GM18498 (cell line): Measurements from ENCODE around the gene FYB2.

Experiments
- ATAC-seq: cut with Tn5 transposase; IDR thresholded peaks from one replicate; pipeline ENCODE4 v1.9.1; 2021; ENCODE audit warnings: mild to moderate bottlenecking, moderate library complexity; ENCODE audit not compliant: unreplicated experiment

FYB2 gene, protein sequence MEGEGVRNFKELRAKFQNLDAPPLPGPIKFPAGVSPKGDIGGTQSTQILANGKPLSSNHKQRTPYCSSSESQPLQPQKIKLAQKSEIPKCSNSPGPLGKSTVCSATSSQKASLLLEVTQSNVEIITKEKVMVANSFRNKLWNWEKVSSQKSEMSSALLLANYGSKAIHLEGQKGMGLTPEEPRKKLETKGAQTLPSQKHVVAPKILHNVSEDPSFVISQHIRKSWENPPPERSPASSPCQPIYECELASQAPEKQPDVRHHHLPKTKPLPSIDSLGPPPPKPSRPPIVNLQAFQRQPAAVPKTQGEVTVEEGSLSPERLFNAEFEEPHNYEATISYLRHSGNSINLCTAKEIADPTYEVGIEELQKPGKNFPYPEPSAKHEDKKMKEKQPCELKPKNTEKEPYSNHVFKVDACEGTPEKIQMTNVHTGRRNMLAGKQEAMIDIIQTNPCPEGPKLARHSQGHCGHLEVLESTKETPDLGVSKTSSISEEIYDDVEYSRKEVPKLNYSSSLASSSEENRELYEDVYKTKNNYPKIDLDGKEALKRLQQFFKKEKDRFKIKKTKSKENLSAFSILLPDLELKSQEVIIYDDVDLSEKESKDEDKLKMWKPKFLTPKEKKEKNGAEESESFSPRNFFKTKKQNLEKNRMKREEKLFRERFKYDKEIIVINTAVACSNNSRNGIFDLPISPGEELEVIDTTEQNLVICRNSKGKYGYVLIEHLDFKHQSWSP

DNA sequence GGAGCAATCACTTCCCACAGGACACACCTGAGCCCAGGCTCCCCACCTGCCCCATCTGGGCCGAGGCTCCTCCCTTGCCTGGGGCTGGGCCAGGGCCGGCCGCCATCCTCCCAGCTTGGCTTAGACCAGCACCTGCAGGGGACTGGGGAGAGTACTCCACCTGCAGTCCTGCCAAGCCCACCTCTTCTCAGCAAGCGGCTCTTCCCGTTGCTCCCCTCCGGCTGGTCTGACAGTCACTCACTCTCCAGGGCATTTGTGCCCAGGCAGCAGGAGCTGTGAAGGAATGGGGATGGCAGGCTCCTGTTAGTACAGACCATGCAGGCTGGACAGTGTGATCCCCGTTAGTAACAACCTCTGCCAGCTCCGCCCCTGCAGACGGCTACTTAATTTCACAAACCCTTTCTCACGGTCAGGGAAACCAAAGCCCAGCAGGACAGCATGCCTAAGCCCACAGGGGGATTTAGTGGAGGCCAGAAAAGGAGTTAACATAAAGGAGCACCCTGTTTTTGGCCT is at the start of gene FYB2:
FYB2 (minus strand) TSS at position 18 of the 513 bp plus-strand sequence. CDS start 114 bp downstream, outside the sequence.
- ATAC-seq, result no peak

DNA sequence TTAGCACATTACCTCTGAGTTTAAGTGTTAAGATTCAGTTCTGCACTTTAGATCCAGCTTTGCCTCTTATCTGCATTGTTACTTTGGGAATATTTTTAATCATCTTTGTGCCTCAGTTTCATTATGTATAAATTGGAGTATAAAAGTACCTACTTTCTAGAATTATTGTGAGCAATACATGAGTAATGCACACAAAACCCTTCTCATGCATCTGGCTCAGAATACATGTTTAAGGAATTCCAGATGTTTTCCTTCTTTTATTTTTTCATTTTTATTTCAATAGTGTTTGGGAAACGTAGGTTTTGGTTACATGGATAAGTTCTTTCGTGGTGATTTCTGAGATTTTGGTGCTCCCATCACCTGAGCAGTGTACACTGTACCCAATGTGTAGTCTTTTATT is 49.6 kb upstream of the FYB2 start:
- ATAC-seq, result no peak

DNA sequence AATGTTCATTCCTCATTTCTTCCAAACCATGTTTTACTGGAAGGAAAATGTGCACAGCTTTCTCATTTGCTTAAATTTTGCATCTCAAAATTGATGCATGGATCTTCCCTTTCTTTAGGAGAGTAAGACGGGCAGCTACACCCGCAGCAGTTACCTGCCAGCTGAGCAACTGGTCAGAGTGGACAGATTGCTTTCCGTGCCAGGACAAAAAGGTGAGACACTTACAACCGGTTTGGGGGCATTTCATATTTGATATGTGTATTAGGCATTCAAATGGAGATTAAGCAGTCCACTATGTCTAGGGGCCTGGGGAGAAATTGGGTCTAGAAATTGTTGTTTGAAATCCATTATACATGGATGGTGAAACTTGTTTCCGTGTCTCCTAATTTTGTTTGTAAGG is 48.3 kb upstream of the FYB2 start:
- ATAC-seq, result no peak

DNA sequence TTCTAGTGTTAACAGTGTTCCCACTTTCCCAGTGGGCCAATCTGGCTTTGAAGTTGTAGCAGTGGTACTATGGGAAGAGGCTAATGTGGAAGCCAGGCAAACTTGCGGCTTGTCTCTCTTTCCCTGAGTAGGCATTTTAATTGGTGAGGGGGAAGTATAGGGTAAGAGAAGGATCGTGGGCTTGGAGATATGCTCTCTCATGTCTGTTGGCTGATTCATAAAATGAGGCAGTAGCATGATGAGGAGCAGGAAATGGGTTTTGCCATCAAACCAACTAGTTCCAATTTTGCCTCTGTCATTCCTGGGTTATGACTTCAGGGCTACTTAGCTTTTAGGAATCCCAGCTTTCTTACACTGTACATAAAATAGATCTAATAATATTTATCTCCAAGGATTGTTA is 47.5 kb upstream of the FYB2 start:
- no peak for ATAC-seq

DNA sequence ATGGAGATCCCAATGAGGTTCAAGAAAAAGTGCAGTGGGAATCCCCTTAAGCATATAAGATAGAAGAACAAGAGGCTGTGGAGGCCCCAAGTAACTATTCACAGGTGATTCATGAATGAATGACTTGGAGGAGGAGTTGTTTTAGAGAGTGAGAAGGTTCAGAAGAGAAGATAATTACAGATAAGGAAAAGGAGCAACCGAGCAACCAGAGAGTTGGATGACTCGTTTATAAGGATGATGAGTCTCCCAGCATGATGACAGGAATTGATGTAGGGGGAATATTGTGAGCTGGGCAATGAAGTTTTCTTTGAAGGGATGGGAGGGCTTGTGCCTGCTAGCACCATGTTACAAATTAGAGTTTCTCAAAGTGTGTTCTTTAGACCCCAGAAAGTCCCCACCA is 45.2 kb upstream of the FYB2 start:
- ATAC-seq, result no peak

DNA sequence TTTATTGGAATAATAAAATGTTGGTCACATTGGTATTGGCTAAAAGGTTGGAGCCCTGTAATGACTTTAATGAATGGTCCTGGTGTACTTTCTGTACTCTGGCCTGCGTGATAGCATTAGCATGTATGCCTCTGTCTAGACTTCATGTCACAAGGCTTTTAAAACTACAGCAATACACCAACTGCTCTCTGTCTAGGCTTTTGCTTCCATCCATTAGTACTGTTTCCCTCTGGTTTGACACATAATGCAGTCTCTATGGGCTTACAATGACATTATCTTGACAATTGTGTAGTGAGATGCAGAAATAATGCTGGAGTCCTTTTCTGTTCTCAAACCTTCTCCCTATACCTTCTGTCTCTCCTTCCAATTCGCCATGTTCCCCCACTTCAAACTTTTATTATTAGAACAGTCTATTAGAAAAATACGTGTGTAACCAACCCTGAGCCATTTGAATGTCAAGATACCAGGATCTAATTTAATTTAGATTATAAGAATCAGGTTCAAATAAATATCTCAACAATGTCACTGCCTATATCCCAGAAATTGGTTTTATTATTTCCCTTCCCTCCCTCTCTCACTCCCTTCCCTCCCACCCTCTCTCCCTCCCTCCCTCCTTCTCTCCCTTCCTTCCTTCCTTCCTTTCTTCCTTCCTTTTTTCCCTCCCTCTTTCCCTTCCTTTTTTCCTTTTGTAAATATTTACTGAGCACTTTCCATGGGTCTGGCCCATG is 44.2 kb upstream of the FYB2 start:
- ATAC-seq, result no peak

DNA sequence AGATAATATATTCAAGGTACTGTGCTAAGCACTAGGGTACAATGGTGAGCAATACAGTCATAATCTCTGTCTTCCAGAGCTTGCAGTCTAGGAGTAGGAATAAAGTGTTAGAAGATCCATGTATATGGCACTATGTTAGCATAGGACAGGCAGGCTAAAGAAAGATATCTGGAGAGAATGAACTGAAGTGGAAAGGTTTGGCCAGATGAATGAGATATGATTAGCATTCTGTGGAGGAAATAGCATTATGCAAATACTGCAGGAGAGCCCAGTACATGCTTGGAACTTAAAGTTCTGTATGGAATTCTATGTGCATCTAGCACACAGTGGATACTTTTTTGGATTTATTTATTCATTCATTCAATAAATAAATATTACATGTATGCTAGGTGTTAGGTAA is 40.1 kb upstream of the FYB2 start:
- ATAC-seq, result no peak

DNA sequence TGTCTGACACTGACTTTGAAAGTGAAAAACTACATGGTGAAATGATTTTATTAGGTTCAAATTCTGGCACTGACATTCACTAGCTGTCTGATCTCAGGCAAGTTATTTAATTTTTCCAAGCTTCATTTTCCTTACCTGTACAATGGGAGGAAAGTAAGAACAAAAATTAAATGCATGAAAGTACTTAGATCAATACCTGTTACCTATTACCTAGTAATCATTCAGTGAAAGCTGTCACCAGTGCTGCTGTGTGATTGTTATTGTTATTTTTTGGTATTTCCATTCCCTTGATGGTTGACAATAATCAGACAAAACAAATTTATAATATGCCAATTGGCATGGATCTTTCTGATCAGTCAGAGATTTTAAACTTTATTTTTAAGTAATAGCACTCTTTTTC is 37.0 kb upstream of the FYB2 start:
- no peak for ATAC-seq

DNA sequence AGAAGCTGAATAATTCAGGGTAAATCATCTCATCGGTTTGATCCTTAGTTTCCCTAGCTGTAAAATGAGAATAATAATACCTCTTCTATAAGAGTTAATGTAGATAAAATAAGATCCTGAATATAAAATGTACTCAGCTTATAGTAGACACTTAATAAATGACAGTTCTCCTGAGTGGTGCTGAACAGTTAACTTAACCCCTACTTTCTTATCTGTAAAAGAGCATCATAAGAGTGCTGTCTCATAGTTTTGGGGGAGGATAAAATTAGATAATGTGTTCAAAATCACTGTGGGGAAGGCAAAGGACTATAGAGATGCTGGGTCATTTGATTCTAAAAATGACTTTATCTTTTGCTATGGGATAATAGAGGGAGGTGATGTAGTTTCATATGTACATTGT is 36.0 kb upstream of the FYB2 start:
- ATAC-seq, result no peak

DNA sequence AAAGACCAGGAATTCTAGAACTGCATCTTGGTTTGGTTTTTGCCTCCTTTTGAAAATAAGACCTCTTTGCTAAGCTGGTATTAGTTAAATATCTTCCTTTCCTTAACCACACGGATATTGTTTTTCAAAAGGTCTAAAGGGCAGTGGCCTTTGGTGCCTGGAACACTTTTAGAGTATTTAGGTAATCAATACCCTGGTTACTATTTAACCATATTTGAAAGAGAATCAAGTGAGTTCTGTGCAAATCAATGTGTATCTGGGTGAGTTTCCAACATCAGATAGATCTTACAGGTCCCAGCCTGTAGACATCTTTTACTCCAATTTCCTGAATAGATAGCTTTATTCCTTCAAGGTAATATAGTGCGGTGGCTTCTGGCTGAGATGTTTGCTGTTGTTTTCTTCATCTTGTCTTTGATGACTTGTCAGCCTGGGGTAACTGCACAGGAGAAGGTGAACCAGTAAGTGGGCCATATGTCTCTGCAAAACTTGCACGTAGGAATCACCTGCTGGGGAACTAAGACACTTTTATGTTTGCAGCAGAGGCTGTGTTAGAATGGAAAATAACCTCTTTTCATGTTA is 35.4 kb upstream of the FYB2 start, which contains the start of gene C8A:
C8A (plus strand) TSS at position 277 of the 579 bp plus-strand sequence; CDS start at position 382, 105 bp downstream.
- no peak for ATAC-seq

DNA sequence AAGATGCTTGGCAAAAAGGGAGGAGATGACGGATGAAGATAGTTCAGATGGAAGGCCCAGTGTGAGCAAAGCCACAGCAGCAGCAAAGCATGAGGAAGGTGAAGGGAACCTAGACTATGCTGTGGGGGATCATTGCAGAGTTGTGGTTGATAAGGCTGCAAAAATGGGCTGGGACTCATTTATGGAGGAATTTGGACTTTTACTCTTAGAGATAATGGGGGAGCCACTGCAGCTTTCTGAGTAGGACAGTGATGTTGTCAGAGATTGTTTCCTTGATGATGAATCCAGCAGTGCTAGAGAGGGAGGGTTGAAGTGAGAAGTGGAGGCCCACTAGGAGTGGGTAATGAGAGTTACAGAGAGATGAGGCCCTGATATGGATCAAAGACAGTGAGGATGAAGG is 33.3 kb upstream of the FYB2 start:
- no peak for ATAC-seq

DNA sequence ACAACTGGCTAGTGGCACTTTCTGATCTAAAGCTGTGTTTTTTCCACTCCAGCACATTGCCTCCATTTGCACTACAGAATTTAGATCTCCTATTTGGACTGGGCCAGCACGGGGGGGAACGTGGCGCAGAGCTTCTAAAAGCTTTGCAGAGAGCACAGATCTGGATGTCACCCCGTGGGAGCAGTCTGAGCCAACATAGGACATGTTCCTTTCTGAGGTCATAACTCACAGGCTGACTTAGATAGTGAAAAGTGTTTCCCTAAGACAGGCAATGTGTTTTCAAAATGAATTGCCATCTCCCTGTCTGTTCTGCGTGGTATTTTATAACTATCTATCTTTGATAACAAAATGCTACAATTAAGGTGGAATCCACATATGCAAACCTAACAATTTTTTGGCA is 31.7 kb upstream of the FYB2 start:
- no peak for ATAC-seq

DNA sequence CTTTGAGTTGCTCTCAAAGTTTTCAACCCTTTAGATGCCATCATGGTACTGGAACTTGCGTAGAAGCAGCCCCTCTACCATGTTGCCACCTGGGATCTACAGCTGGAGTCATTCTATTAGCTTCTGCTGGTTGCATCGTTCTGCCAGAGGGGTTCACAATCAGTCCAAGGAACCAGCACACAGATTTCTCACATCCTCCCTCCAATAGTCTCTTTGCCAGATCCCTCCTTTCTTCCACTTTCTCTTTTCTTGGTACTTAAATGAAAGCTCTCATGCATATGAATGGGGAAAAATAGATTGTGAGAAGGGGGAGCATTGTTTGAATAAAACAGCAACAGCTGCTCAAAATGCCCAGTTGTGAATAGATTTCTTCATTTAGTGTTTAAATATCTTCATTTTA is 31.2 kb upstream of the FYB2 start:
- no peak for ATAC-seq

DNA sequence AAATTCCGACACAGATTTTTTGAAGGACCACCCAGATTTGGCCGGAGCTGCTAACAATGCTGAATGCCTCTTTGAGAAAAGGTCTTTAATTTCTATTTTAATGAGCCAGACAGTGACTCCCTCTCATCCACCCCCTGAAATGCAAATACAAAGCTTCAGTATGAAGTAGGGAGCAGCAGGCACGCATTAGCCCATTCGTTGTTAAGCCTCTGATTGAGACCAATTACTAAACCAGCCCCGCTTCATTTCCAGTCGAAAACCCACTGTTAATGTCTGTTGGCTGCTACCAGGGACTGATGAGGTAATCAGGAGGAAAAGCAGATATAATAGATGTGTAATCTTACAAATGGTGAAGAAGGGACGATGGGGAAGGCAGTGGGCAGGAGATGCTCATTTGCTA is 30.5 kb upstream of the FYB2 start:
- no peak for ATAC-seq

DNA sequence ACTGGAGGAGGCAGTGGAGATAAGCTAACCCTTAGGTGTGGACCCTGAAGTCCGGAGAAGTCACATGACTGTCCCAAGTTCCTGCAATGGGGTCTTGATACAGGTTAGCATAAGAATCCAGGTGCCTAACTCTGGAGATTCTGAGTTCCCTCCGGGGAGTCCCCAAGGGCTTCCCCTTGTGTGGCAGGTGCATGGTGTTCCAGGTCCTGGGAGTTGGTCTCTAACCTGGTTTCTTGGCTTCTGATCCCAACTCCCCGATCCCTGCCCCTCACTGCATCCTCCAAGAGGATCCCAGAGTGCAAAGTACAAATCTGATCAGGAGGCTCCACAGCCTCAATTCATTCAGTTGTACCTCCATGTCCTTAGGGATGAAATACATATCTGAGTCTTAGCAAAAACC is 26.1 kb upstream of the FYB2 start:
- ATAC-seq, result no peak

DNA sequence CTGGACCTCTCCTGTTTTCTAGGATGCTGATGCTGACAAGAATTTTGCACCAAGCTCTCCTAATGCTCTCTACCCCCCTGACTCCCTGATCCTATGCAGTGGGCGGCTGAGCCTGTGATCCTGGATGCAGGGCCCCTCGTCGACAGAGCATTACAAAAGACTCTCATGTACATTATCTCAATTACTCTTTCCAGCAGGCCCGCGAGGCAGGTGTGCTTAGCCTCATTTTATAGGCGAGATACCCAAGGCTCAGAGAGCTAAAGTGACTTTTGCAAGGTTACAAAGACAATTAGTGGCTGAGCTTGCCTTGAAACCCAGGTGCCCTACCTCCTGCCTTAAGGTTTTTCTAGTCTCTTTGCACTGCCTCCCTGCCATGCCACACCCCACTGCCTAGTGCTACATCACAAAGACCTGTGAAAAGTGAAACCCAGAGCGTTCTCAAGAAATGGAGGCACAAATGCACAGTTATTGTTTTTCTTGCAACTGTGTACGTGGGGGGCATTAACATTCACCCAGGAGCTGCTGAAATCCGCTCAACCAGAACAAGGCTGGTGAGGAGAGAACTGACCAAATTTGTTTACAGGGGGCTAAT is 25.4 kb upstream of the FYB2 start:
- no peak for ATAC-seq

DNA sequence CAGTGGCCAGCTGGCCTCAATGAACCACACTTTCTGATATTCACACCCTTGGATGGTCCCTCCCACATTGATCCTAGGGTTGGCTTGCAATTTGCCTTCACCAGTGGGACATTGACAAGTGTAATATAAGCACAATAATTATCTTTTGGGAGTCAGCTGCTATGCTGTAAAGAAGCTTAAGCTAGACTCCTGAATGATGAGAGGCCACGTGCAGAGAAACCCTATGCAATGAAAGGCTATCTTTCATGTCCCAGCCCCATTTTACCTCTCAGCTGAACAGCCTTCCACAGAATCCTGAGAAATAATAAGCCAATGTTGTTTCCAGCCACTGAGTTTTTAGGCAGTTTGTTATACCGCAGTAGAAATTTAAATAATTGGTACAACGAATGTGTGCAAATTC is 24.3 kb upstream of the FYB2 start:
- no peak for ATAC-seq

DNA sequence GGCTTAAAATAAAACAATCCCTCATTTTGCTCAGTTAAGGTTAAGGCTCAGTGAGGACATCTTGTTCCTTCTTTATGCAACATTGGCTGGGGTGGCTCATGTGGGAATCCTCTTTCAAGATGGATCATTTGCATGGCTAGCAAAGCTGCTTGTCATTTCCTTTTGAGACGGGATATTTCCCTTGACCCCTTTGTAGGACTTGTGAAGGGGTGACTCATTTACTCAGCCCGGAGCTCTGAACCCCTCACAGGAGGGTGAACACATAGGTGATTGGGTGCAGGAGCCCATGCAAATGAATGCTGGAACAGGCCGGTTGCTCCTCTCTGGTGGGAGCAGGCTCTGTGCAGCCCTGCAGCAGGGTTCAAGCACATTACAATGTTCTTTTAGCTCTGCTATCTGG is 19.6 kb upstream of the FYB2 start:
- ATAC-seq, result no peak

DNA sequence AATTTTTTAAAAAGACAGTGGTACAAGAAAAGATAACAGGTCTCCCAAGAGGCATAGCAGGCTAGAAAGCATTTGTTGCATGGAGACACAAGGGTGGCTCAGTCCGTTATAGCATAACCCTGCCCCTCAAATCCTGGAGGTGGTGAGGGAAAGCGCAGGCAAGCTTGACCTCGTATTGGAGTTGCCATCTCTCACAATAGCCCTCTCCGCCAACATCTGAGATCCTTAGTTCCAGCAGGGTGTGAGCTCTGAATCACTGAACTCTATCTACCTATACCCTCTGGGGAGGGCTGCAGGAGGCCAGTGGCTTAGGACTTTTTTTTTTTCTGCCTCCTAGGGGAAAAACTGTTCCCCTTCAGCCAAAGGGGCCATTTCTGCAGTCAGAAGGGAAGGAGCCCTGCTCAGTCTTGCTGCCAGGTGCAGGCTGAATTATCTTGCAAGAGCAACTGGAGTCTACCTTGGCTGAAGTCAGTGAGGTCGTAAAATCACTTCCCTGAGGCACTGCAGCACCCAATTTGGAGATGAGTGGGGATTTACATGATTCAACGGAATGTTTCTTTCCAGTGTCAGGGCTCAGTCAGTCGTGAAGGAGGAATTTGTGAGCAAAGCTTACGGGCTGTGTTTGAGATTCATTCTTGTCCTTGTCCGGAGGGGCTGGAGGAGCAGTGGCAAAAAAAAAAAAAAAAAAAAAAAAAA is 18.2 kb upstream of the FYB2 start:
- ATAC-seq, result no peak

DNA sequence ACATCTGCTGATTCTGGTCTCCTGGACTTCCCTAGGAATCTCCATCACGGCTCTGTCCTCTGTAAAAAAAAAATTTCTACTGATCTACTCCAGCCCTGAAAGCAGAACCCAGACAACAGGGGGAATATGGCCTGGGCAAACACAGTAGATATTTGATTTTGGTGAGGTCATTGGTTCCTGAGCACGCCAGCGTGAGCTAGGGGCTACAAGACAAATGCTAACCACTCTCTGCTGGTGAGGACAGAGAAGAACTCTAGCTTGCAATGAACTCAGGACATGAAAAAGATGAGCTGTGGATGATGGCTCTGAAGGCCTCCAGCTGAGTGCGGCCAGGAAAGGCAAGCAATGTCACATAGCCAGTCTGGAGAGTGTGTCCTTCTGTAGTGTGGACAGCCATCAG is 17.2 kb upstream of the FYB2 start:
- ATAC-seq, result no peak
